H9 (cell line): ENCODE data around the gene VPREB1. TPM values are rescaled to one million over a fixed set of nuclear protein-coding genes. Genes with fewer than 3 reads are reported as not detected.

Experiments
- DNase-seq: peaks from one replicate; pipeline ENCODE4 v3.0.0-alpha.2; 2017
- H2AFZ ChIP-seq: one replicate; pipeline ENCODE4 v1.6.1; 2013; ENCODE audit warnings: mild to moderate bottlenecking, low read length, control low read depth, moderate library complexity
- H2AK5ac ChIP-seq: 2 replicates; pipeline ENCODE4 v1.6.1; 2013; ENCODE audit warnings: low read length, control low read depth, mixed read lengths; ENCODE audit not compliant: insufficient read length
- H2BK120ac ChIP-seq: one replicate; pipeline ENCODE4 v1.6.1; 2013; ENCODE audit warnings: low read depth, mild to moderate bottlenecking, low read length, control low read depth, inconsistent platforms; ENCODE audit not compliant: poor library complexity, severe bottlenecking
- H2BK12ac ChIP-seq: 2 replicates; pipeline ENCODE4 v1.6.1; 2013; ENCODE audit warnings: low read length, control low read depth, mixed read lengths, low read depth; ENCODE audit not compliant: insufficient read length
- H2BK15ac ChIP-seq: 2 replicates; pipeline ENCODE4 v1.6.1; 2013; ENCODE audit warnings: low read depth, low read length, control low read depth
- H2BK20ac ChIP-seq: one replicate; pipeline ENCODE4 v1.6.1; 2013; ENCODE audit warnings: low read depth, mild to moderate bottlenecking, low read length, control low read depth, inconsistent platforms; ENCODE audit not compliant: poor library complexity, severe bottlenecking
- H2BK5ac ChIP-seq: 2 replicates; pipeline ENCODE4 v1.6.1; 2013; ENCODE audit warnings: low read length, control low read depth, mixed read lengths; ENCODE audit not compliant: insufficient read length
- H3K14ac ChIP-seq: 2 replicates; pipeline ENCODE4 v1.6.1; 2013; ENCODE audit warnings: low read length, control low read depth; ENCODE audit not compliant: insufficient read depth
- H3K18ac ChIP-seq: 2 replicates; pipeline ENCODE4 v1.6.1; 2013; ENCODE audit warnings: low read depth, mild to moderate bottlenecking, mixed read lengths, low read length, control low read depth; ENCODE audit not compliant: insufficient read length
- H3K23ac ChIP-seq: 2 replicates; pipeline ENCODE4 v1.6.1; 2013; ENCODE audit warnings: low read length, control low read depth, mixed read lengths, low read depth; ENCODE audit not compliant: insufficient read length
- H3K23me2 ChIP-seq: 2 replicates; pipeline ENCODE4 v1.6.1; 2013; ENCODE audit warnings: low read depth, mild to moderate bottlenecking, mixed read lengths, low read length, control low read depth; ENCODE audit not compliant: insufficient read length, poor library complexity, severe bottlenecking
- H3K27ac ChIP-seq: 2 replicates; pipeline ENCODE4 v1.5.1; 2013; ENCODE audit warnings: low read length, control low read depth, mixed read lengths, low read depth; ENCODE audit not compliant: insufficient read length
- H3K27me3 ChIP-seq: 2 replicates; pipeline ENCODE4 v1.6.1; 2013; ENCODE audit warnings: low read length, control low read depth, inconsistent platforms; ENCODE audit not compliant: insufficient read depth
- H3K4ac ChIP-seq: 2 replicates; pipeline ENCODE4 v1.6.1; 2013; ENCODE audit warnings: low read depth, mild to moderate bottlenecking, control low read depth, inconsistent platforms, low read length, moderate library complexity
- H3K4me1 ChIP-seq: 2 replicates; pipeline ENCODE4 v1.6.1; 2013; ENCODE audit warnings: low read length, control low read depth, inconsistent platforms; ENCODE audit not compliant: insufficient read depth
- H3K4me2 ChIP-seq: 2 replicates; pipeline ENCODE4 v1.6.1; 2013; ENCODE audit warnings: low read length, control low read depth, mixed read lengths; ENCODE audit not compliant: insufficient read length, insufficient read depth
- H3K56ac ChIP-seq: 2 replicates; pipeline ENCODE4 v1.6.1; 2013; ENCODE audit warnings: low read depth, mild to moderate bottlenecking, mixed read lengths, low read length, control low read depth; ENCODE audit not compliant: insufficient read length
- H3K79me1 ChIP-seq: 2 replicates; pipeline ENCODE4 v1.6.1; 2013; ENCODE audit warnings: low read depth, mild to moderate bottlenecking, moderate library complexity, low read length, control low read depth, inconsistent platforms; ENCODE audit not compliant: insufficient read depth, poor library complexity, severe bottlenecking
- H3K79me2 ChIP-seq: 2 replicates; pipeline ENCODE4 v1.6.1; 2013; ENCODE audit warnings: low read length, control low read depth, inconsistent platforms; ENCODE audit not compliant: insufficient read depth
- H3K9ac ChIP-seq: 2 replicates; pipeline ENCODE4 v1.6.1; 2013; ENCODE audit warnings: low read length, control low read depth, mixed read lengths; ENCODE audit not compliant: insufficient read length; ENCODE audit errors: extremely low read depth
- H3K9me3 ChIP-seq: one replicate; pipeline ENCODE4 v1.6.1; 2013; ENCODE audit warnings: low read depth, low read length, inconsistent platforms; ENCODE audit not compliant: control insufficient read depth
- H3T11ph ChIP-seq: one replicate; pipeline ENCODE4 v1.6.1; 2013; ENCODE audit warnings: mild to moderate bottlenecking, low read length, control low read depth, inconsistent platforms
- H4K20me1 ChIP-seq: one replicate; pipeline ENCODE4 v1.6.1; 2013; ENCODE audit not compliant: control insufficient read depth, insufficient read length, insufficient read depth
- H4K5ac ChIP-seq: 2 replicates; pipeline ENCODE4 v1.6.1; 2013; ENCODE audit warnings: low read depth, mild to moderate bottlenecking, mixed read lengths, low read length, control low read depth; ENCODE audit not compliant: insufficient read length
- H4K8ac ChIP-seq: replicated peaks from 2 replicates; pipeline ENCODE4 v1.6.1; 2013; ENCODE audit warnings: low read length, control low read depth, mixed read lengths, low read depth; ENCODE audit not compliant: insufficient read length
- H4K91ac ChIP-seq: 2 replicates; pipeline ENCODE4 v1.6.1; 2013; ENCODE audit warnings: low read depth, mild to moderate bottlenecking, moderate library complexity, mixed read lengths, low read length, control low read depth; ENCODE audit not compliant: insufficient read length
- H3K27ac Mint-ChIP-seq, 3 experiments: 2 replicates in 2 of 3; 3 replicates in 1 of 3; pipeline ENCODE4 v1.8.0; 2020 to 2021; ENCODE audit warnings: mixed read lengths in 3 of 3, mild to moderate bottlenecking in 1 of 3, moderate library complexity in 1 of 3
- H3K27me3 Mint-ChIP-seq: 2 replicates; pipeline ENCODE4 v1.8.0; 2021; ENCODE audit warnings: low read depth, mild to moderate bottlenecking, moderate library complexity, mixed read lengths
- H3K36me3 Mint-ChIP-seq, 3 experiments: 2 replicates in 2 of 3; 3 replicates in 1 of 3; pipeline ENCODE4 v1.8.0; 2020 to 2021; ENCODE audit warnings: low read depth in 3 of 3, mixed read lengths in 3 of 3; ENCODE audit not compliant: insufficient read depth in 1 of 3
- H3K4me1 Mint-ChIP-seq, 2 experiments: 2 replicates each; pipeline ENCODE4 v1.8.0; 2020; ENCODE audit warnings: mixed read lengths in 2 of 2
- H3K4me3 Mint-ChIP-seq, 2 experiments: 2 replicates in 1 of 2; 3 replicates in 1 of 2; pipeline ENCODE4 v1.8.0; 2020 to 2021; ENCODE audit warnings: mild to moderate bottlenecking in 2 of 2, mixed read lengths in 2 of 2, moderate library complexity in 1 of 2
- H3K9me3 Mint-ChIP-seq, 2 experiments: 2 replicates in 1 of 2; 3 replicates in 1 of 2; pipeline ENCODE4 v1.8.0; 2020; ENCODE audit warnings: mild to moderate bottlenecking in 2 of 2, mixed read lengths in 2 of 2, moderate library complexity in 1 of 2
- CTCF ChIP-seq: fragments of 200-600 bp; sonication (generic); conservative IDR thresholded peaks from 3 replicates; pipeline ENCODE4 v1.8.0; 2021; ENCODE audit warnings: antibody characterized with exemption, mild to moderate bottlenecking
- WGBS: extraction: QIAGEN DNeasy Blood & Tissue Kit; methylation state at CpG from one replicate; pipeline ENCODE4 v1.1.7; 2013; ENCODE audit warnings: missing lambda C conversion rate, low lambda C conversion rate, mixed read lengths; ENCODE audit not compliant: insufficient read length; ENCODE audit errors: extremely low coverage; 5-methylcytosine and 5-hydroxymethylcytosine counted together
- total RNA-seq: library from RNA; stranded (reverse); gene quantifications from 2 replicates; pipeline ENCODE4 v1.2.1, GENCODE V29; 2021

The VPREB1 gene
- total RNA-seq, 1 experiment from 2014 or later: not detected

- Mint-ChIP-seq H3K27me3 (peaks cover 100% of the 10 kb centered on the region), H3K4me3 (no peak overlapping the region), H3K36me3 (no peaks in the 10 kb centered on the region; a peak in 2 of 7 replicates), H3K9me3 (peaks cover 0 to 5% of the 10 kb centered on the region in 2 experiments; a peak in 3 of 5 replicates), H3K27ac (no peak overlapping the region), H3K4me1 (no peaks in the 10 kb centered on the region)
- H3K4me2 ChIP-seq: no peak overlapping the region
- no peaks in the 10 kb centered on the region for H4K20me1 ChIP-seq
- H3K18ac ChIP-seq: no peak overlapping the region
- H4K5ac ChIP-seq: no peak overlapping the region
- H3K9ac ChIP-seq: no peak overlapping the region
- peaks cover 94% of the 10 kb centered on the region for H3K27me3 ChIP-seq
- no peak overlapping the region for H3K14ac ChIP-seq
- no peaks in the 10 kb centered on the region for H3K79me1 ChIP-seq
- no CpG with 5 or more reads among the region's 6 CpGs for WGBS
- no peak overlapping the region for H3K4ac ChIP-seq
- H2BK12ac ChIP-seq: no peak overlapping the region
- no peak overlapping the region for H3K56ac ChIP-seq
- no peak overlapping the region for H2BK20ac ChIP-seq
- no peak overlapping the region for H2BK5ac ChIP-seq
- H3K79me2 ChIP-seq: no peaks in the 10 kb centered on the region
- H4K91ac ChIP-seq: no peak overlapping the region
- no peaks in the 10 kb centered on the region for H3K23me2 ChIP-seq
- no peak overlapping the region for H2BK120ac ChIP-seq
- H3K23ac ChIP-seq: no peak overlapping the region
- H3K27ac ChIP-seq: no peak overlapping the region
- no peak for TF ChIP-seq CTCF
- H3K9me3 ChIP-seq: no peaks in the 10 kb centered on the region
- no peaks in the 10 kb centered on the region for H3K4me1 ChIP-seq
- no peak overlapping the region for H2BK15ac ChIP-seq
- H4K8ac ChIP-seq: no peak overlapping the region
- no peak overlapping the region for H3T11ph ChIP-seq
- no peak for DNase-seq
- H2AFZ ChIP-seq: no peak overlapping the region
- H2AK5ac ChIP-seq: no peak overlapping the region
Measured at GRCh38 chr22:22243033-22243680, 1.4 kb upstream of the VPREB1 start.
